ENCODE data around the gene TAOK2.
"Not testable (repeated sequence)": the region's sequence is repeated elsewhere in the genome, so short reads cannot be mapped to it uniquely, and the experiment has no call there.

The TAOK2 gene

DNA sequence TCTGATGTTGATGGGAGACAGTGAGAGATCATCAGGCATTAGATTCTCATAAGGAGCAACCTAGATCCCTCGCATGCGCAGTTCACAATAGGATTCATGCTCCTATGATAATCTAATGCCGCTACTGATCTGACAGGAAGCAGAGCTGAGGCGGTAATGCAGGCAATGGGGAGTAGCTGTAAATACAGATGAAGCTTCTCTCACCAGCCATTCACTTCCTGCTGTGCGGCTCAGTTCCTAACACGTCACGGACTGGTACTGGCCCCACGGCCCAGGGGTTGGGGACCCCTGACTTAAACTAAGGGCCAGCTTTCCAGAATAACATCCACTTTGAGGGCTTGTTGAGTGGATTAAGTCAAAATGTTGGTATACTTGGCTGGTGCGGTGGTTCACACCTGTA is 14.4 kb upstream of the TAOK2 start:
- DNase-seq (ENCODE audit: low spot score), result no peak
- in situ Hi-C loops (cut with MboI; ENCODE audit: low sequenced_read_pairs, unreplicated experiment), result no loop called here
- TF ChIP-seq, protein P1, sequence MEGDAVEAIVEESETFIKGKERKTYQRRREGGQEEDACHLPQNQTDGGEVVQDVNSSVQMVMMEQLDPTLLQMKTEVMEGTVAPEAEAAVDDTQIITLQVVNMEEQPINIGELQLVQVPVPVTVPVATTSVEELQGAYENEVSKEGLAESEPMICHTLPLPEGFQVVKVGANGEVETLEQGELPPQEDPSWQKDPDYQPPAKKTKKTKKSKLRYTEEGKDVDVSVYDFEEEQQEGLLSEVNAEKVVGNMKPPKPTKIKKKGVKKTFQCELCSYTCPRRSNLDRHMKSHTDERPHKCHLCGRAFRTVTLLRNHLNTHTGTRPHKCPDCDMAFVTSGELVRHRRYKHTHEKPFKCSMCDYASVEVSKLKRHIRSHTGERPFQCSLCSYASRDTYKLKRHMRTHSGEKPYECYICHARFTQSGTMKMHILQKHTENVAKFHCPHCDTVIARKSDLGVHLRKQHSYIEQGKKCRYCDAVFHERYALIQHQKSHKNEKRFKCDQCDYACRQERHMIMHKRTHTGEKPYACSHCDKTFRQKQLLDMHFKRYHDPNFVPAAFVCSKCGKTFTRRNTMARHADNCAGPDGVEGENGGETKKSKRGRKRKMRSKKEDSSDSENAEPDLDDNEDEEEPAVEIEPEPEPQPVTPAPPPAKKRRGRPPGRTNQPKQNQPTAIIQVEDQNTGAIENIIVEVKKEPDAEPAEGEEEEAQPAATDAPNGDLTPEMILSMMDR (IDR thresholded peaks at IDR 0.05; ENCODE audit: borderline replicate concordance, control extremely low read depth, extremely low read depth, insufficient read depth, missing control alignments), result no peak

DNA sequence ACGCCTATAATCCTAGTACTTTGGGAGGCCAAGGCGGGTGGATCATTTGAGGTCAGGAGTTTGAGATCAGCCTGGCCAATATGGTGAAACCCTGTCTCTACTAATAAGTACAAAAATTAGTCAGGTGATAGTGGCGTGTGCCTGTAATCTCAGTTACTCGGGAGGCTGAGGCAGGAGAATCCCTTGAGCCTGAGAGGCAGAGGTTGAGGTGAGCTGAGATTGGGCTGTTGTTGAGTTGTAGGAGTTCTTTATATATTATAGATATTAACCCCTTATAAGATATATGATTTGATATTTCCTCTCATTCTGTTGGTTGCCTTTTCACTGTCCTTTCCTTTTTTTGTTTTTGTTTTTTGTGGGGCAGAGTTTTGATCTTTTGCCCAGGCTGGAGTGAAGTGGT is 13.8 kb upstream of the TAOK2 start:
- DNase-seq (ENCODE audit: low spot score); in situ Hi-C loops (cut with MboI; ENCODE audit: low sequenced_read_pairs, unreplicated experiment): not testable (repeated sequence)

DNA sequence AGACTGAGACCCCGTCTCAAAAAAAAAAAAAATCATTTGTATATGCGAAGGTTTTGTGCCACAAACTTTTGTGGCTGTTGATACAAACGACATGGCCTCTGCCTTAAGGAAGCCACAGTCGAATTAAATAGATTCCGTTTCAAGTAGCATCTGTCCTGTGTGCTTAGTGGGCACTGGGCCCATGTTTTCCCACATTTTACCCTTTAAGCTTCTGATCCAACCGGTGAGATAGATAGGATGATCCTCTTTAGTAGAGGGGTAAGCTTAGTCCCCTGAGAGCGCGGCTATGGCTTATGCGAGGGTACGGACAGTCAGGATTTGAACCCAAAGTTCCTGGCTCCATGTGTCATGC is 12.6 kb upstream of the TAOK2 start:
- TF ChIP-seq, protein P1 (IDR thresholded peaks at IDR 0.05; ENCODE audit: borderline replicate concordance, control extremely low read depth, extremely low read depth, insufficient read depth, missing control alignments), result no peak
- in situ Hi-C loops (cut with MboI; ENCODE audit: low sequenced_read_pairs, unreplicated experiment), result no loop called here
- DNase-seq (ENCODE audit: low spot score), result no peak

DNA sequence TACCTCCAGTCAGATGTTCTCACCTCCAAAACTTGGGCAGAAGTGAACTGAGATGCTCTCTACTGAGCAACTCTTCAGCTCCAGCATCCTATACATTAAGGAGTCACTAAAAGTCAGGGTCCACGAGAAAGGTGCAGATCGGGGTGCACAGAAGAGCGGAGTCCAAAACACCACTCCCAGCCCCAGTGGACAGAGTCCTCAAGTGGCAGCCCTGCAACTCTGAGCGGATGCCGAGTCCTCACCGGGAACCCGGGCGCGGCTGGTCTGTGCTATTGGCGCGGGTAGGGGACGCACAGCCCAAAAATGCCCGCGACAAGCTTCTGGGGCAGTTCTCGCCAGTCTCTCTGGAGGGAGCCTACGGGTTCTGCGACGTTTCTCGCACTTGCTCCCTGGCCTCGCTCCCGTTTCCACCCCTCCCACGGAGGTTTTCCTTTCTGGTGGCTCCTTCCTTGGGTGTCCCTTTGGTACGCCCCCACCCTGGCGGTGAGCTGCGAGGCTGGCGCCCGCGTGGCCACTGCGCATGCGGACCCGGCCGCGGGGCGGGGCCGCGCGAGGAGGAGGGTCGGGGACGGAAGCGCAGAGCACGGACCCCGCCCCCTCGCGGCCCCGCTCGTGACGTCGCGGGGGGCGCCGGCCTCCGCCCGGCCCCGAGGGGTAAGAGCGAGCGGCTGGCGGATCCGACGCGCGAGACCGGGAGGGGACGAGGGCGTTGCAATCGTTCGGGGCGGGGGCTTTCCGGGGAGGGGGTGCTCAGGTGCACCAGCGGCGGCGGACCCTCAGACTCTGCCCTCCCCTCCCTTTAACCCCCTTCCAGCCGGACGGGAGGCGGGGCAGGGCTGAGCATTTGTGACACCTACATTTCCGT is 12.0 kb upstream of the TAOK2 start, which contains the start of gene TMEM219:
TMEM219 (plus strand) TSS at position 601 of the 865 bp plus-strand sequence. CDS start 1,065 bp downstream, outside the sequence.
- in situ Hi-C loops (cut with MboI; ENCODE audit: low sequenced_read_pairs, unreplicated experiment), result no loop called here
- peak; percentile 99 for DNase-seq (ENCODE audit: low spot score)
- TF ChIP-seq, protein P1 (IDR thresholded peaks at IDR 0.05; ENCODE audit: borderline replicate concordance, control extremely low read depth, extremely low read depth, insufficient read depth, missing control alignments), result no peak

DNA sequence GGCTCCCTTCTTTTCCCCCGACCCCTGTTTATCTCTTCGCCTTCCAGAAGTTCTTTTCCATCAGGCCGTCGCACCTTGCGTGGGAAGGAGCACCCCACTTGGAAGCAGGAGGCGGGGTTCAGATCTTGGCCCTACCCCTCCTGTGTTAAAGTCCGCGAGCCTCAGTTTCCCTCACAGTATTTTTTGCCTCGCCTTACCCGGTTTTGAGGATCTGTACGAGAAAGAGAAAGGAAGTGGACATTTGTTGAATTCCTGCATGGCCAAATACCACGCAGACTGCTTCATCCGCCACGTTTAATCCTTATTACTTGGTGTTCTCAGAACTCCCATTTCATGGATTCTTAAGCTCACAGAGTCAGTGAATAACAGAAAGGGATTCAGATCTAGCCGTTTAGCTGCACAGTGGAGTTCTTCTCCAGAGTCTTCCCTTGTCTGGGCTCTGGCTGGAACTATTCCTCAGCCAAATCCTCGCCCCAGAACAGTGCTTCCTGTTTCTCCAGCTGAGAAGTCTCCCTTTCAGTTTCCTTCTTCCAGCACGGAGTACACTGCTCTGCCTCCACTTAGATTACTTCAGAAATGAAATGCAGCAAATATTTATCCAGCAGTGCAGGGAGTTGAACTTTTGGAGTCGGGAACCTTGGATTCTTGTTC is 11.2 kb upstream of the TAOK2 start:
- no peak for DNase-seq (ENCODE audit: low spot score)
- in situ Hi-C loops (cut with MboI; ENCODE audit: low sequenced_read_pairs, unreplicated experiment), result no loop called here
- TF ChIP-seq, protein P1 (IDR thresholded peaks at IDR 0.05; ENCODE audit: borderline replicate concordance, control extremely low read depth, extremely low read depth, insufficient read depth, missing control alignments), result no peak

DNA sequence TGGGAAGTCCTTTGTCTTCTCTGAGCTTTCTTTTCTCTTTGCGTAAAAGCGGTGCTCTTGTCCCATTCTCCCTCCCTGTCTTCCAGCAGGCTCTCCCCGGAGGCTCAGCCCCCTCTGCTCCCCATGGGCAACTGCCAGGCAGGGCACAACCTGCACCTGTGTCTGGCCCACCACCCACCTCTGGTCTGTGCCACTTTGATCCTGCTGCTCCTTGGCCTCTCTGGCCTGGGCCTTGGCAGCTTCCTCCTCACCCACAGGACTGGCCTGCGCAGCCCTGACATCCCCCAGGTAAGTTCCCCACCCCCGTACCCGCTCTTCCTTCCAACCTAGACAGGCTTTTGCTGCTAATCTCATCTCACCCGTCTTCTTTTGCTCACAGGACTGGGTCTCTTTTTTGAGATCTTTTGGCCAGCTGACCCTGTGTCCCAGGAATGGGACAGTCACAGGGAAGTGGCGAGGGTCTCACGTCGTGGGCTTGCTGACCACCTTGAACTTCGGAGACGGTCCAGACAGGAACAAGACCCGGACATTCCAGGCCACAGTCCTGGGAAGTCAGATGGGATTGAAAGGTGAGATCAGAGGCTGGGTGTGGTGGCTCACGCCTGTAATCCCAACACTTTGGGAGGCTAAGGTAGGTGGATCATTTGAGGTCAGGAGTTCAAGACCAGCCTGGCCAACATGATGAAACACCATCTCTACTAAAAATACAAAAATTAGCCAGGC is 10.5 kb upstream of the TAOK2 start:
- in situ Hi-C loops (cut with MboI; ENCODE audit: low sequenced_read_pairs, unreplicated experiment), result no loop called here
- DNase-seq (ENCODE audit: low spot score), result no peak
- TF ChIP-seq, protein P1 (IDR thresholded peaks at IDR 0.05; ENCODE audit: borderline replicate concordance, control extremely low read depth, extremely low read depth, insufficient read depth, missing control alignments), result no peak

Data from GM13976 (cell line).